PC-3 (cell line): Measurements from ENCODE around the gene DUSP2. TPM values are rescaled to one million over a fixed set of nuclear protein-coding genes. Genes with fewer than 3 reads are reported as not detected.

Experiments
- ATAC-seq: fragments of 200-7000 bp; cut with Tn5 transposase; 2 replicates; pipeline ENCODE4 v1.9.1; 2020; ENCODE audit warnings: mild to moderate bottlenecking, moderate library complexity
- BruUV-seq: library from RNA; stranded (reverse); fragments of 400-500 nt; replicated peaks from 2 replicates; lab custom pipeline; 2021; lab: Mats Ljungman, UMichigan
- CTCF ChIA-PET: fragments of 300-600 bp; sonication (Branson Sonifier 250); formaldehyde crosslinking; loops from one replicate; lab custom pipeline; 2022; ENCODE audit warnings: antibody characterized with exemption; lab: Charles Lee
- POLR2A ChIA-PET: fragments of 300-600 bp; sonication (Branson Sonifier 250); formaldehyde crosslinking; loops from one replicate; lab custom pipeline; 2022; ENCODE audit warnings: antibody characterized with exemption; ENCODE audit not compliant: unreplicated experiment; lab: Charles Lee
- DNase-seq: peaks from one replicate; pipeline ENCODE4 v3.0.0-alpha.2; 2015
- H2AFZ ChIP-seq: fragments of 300-600 bp; sonication (generic); 2 replicates; pipeline ENCODE4 v1.6.0; 2016; ENCODE audit warnings: antibody characterized with exemption, low read length
- H3F3A ChIP-seq: fragments of 300-600 bp; sonication (generic); one replicate; pipeline ENCODE4 v1.6.0; 2017; ENCODE audit warnings: antibody characterized with exemption, low read length, control low read depth, mild to moderate bottlenecking; ENCODE audit not compliant: unreplicated experiment
- H3K27ac ChIP-seq: fragments of 300-600 bp; sonication (generic); 2 replicates; pipeline ENCODE4 v1.5.1; 2016; ENCODE audit warnings: mild to moderate bottlenecking, low read length
- H3K27me3 ChIP-seq: fragments of 300-600 bp; sonication (generic); 2 replicates; pipeline ENCODE4 v1.6.1; 2016; ENCODE audit warnings: low read length, mixed read lengths
- H3K36me3 ChIP-seq: fragments of 300-600 bp; sonication (generic); 2 replicates; pipeline ENCODE4 v1.6.1; 2016; ENCODE audit warnings: low read depth, mixed run types, low read length, mixed read lengths
- H3K4me1 ChIP-seq: fragments of 300-600 bp; sonication (generic); 2 replicates; pipeline ENCODE4 v1.5.1; 2016; ENCODE audit warnings: low read length; ENCODE audit not compliant: insufficient read depth
- H3K4me2 ChIP-seq: fragments of 300-600 bp; sonication (generic); 2 replicates; pipeline ENCODE4 v1.6.0; 2016; ENCODE audit warnings: low read length
- H3K4me3 ChIP-seq: fragments of 300-600 bp; sonication (generic); 2 replicates; pipeline ENCODE4 v1.5.1; 2016; ENCODE audit warnings: mild to moderate bottlenecking, low read length, mixed read lengths
- H3K79me2 ChIP-seq: fragments of 300-600 bp; sonication (generic); 2 replicates; pipeline ENCODE4 v1.6.1; 2017; ENCODE audit warnings: low read length, mixed read lengths
- H3K9ac ChIP-seq: fragments of 300-600 bp; sonication (generic); 2 replicates; pipeline ENCODE4 v1.6.0; 2016; ENCODE audit warnings: mild to moderate bottlenecking, low read length
- H3K9me2 ChIP-seq: fragments of 300-600 bp; sonication (generic); replicated peaks from 2 replicates; pipeline ENCODE4 v1.6.1; 2016; ENCODE audit warnings: mixed run types, low read length, mixed read lengths
- H3K9me3 ChIP-seq: fragments of 300-600 bp; sonication (generic); 2 replicates; pipeline ENCODE4 v1.6.1; 2016; ENCODE audit warnings: low read length, mixed read lengths
- H4K20me1 ChIP-seq: fragments of 300-600 bp; sonication (generic); 2 replicates; pipeline ENCODE4 v1.6.1; 2016; ENCODE audit warnings: low read length, mixed read lengths
- CTCF ChIP-seq: fragments of 300-600 bp; sonication (generic); conservative IDR thresholded peaks from 2 replicates; pipeline ENCODE4 v1.5.1; 2017; ENCODE audit warnings: antibody characterized with exemption, low read depth, mild to moderate bottlenecking, low read length
- EZH2 ChIP-seq: fragments of 300-600 bp; sonication (generic); IDR thresholded peaks from one replicate; pipeline ENCODE4 v1.6.1; 2017; ENCODE audit warnings: antibody characterized with exemption, mild to moderate bottlenecking, low read length; ENCODE audit not compliant: unreplicated experiment
- EZH2phosphoT487 ChIP-seq: fragments of 300-600 bp; sonication (generic); IDR thresholded peaks from 2 replicates; pipeline ENCODE4 v1.6.1; 2018; ENCODE audit warnings: mild to moderate bottlenecking, antibody characterized with exemption, low read length, borderline replicate concordance
- intact Hi-C: fragments of 100-400 bp; cut with micrococcal nuclease; formaldehyde crosslinking; loops from 2 replicates; pipeline ENCODE4 v1.9.0; 2023
- total RNA-seq: library from RNA; depleted of rRNA; stranded (reverse); fragments of >200 nt; gene quantifications from 2 replicates; pipeline ENCODE4 v1.2.3, GENCODE V29; 2014

The DUSP2 gene
- total RNA-seq, 1 experiment from 2014 or later: 6.9 TPM

GRCh38 chr2:96100893-96101304 lies 44.3 kb downstream of the DUSP2 start:
- H3F3A ChIP-seq: no peaks in the 10 kb centered on the region
- no peaks in the 10 kb centered on the region for H4K20me1 ChIP-seq
- H3K27ac ChIP-seq: no peak overlapping the region
- H3K79me2 ChIP-seq: no peaks in the 10 kb centered on the region
- POLR2A ChIA-PET: no interaction called here
- H3K9ac ChIP-seq: no peak overlapping the region
- no peak for DNase-seq
- CTCF ChIA-PET: no interaction called here
- TF ChIP-seq EZH2 (no peak), CTCF (no peak), EZH2phosphoT487 (no peak)
- no peaks in the 10 kb centered on the region for H3K9me3 ChIP-seq
- H3K9me2 ChIP-seq: no peaks in the 10 kb centered on the region
- no peaks in the 10 kb centered on the region for H3K27me3 ChIP-seq
- H3K4me2 ChIP-seq: no peak overlapping the region
- H3K4me1 ChIP-seq: no peaks in the 10 kb centered on the region
- ATAC-seq: no peak
- H3K4me3 ChIP-seq: no peak overlapping the region
- BruUV-seq: no TSS peak
- intact Hi-C loops: no loop called here
- no peak overlapping the region for H2AFZ ChIP-seq
- no peaks in the 10 kb centered on the region for H3K36me3 ChIP-seq

- Histone ChIP-seq H3K36me3 (no peaks in the 10 kb centered on the region), H3F3A (no peaks in the 10 kb centered on the region), H3K4me1 (no peaks in the 10 kb centered on the region), H3K4me3 (no peak overlapping the region), H3K4me2 (no peak overlapping the region), H3K9ac (no peak overlapping the region), H4K20me1 (no peaks in the 10 kb centered on the region), H3K9me3 (no peaks in the 10 kb centered on the region), H3K79me2 (no peaks in the 10 kb centered on the region), H3K27me3 (no peaks in the 10 kb centered on the region), H2AFZ (no peak overlapping the region), H3K9me2 (no peaks in the 10 kb centered on the region), H3K27ac (no peak overlapping the region)
- intact Hi-C loops: no loop called here
- POLR2A ChIA-PET: no interaction called here
- ATAC-seq (no peak), DNase-seq (no peak)
- BruUV-seq: no TSS peak
- TF ChIP-seq CTCF (no peak), EZH2 (no peak), EZH2phosphoT487 (no peak)
- CTCF ChIA-PET: no interaction called here
These were observed 45.1 kb downstream of the DUSP2 start for GRCh38 chr2:96099861-96100798.
